ENCODE data around the gene NOM1. TPM values are rescaled to one million over a fixed set of nuclear protein-coding genes. Genes with fewer than 3 reads are reported as not detected.

NOM1 gene
- total and polyA plus RNA-seq, 2 experiments from 2014 or later: 17.7 to 36.5 TPM

GRCh38 chr7:156941393-156942182, 7.9 kb upstream of the NOM1 start (continued):
- no peak for TF ChIP-seq CTCF (conservative IDR thresholded peaks at IDR 0.05; ENCODE audit: low read depth in 2 of 2)
- no peak for TF ChIP-seq ZNF331 (CRISPR knock-in tag; IDR thresholded peaks at IDR 0.05; ENCODE audit: low read depth)
- no peak for TF ChIP-seq EZH2phosphoT487 (IDR thresholded peaks at IDR 0.05; ENCODE audit: unreplicated experiment)
- TF ChIP-seq CREB1 (CRISPR knock-in tag; IDR thresholded peaks at IDR 0.05; ENCODE audit: low read depth): no peak
- no peak for TF ChIP-seq REST (IDR thresholded peaks at IDR 0.05; ENCODE audit: unreplicated experiment)
- no peak for TF ChIP-seq EZH2 (IDR thresholded peaks at IDR 0.05; ENCODE audit: low read depth, unreplicated experiment)
- no peak for TF ChIP-seq STAT1 (IDR thresholded peaks at IDR 0.05; ENCODE audit: unreplicated experiment)

GRCh38 chr7:156942708-156943090, 6.8 kb upstream of the NOM1 start:
- Histone ChIP-seq H3F3A (replicated peaks; ENCODE audit: low read depth) (no peaks in the 10 kb centered on the region), H3K4me2 (peak overlapping the region; percentile 43; the same call in 1 of the 2 replicates), H3K27ac (ENCODE audit: low read depth) (no peak overlapping the region), H3K9me2 (ENCODE audit: insufficient read depth) (no peaks in the 10 kb centered on the region), H3K4me1 (ENCODE audit: insufficient read depth) (peaks cover 7% of the 10 kb centered on the region), H2AFZ (peak overlapping the region; percentile 97), H4K20me1 (replicated peaks; ENCODE audit: insufficient read depth) (no peaks in the 10 kb centered on the region), H3K36me3 (ENCODE audit: insufficient read depth) (no peaks in the 10 kb centered on the region), H3K79me2 (replicated peaks; ENCODE audit: insufficient read depth) (no peaks in the 10 kb centered on the region), H3K4me3 (peak overlapping the region; percentile 23; the same call in 1 of the 2 replicates), H3K27me3 (ENCODE audit: insufficient read depth) (no peaks in the 10 kb centered on the region)
- Mint-ChIP-seq H3K27me3 (ENCODE audit: insufficient read depth, low read depth, poor library complexity) (peaks cover 12% of the 10 kb centered on the region), H3K36me3 (ENCODE audit: low read depth) (peaks cover 13% of the 10 kb centered on the region), H3K4me1 (peaks cover 14% of the 10 kb centered on the region), H3K9me3 (peaks cover 21% of the 10 kb centered on the region), H3K27ac (no peak overlapping the region), H3K4me3 (no peak overlapping the region)
- ATAC-seq (peak; percentile 79), DNase-seq (ENCODE audit: low spot score) (peak; percentile 72)
- no peak for TF ChIP-seq REST (IDR thresholded peaks at IDR 0.05; ENCODE audit: unreplicated experiment)
- TF ChIP-seq EZH2phosphoT487 (IDR thresholded peaks at IDR 0.05; ENCODE audit: unreplicated experiment): no peak
- TF ChIP-seq ETS1 (IDR thresholded peaks at IDR 0.05): no peak
- no peak for TF ChIP-seq POLR2AphosphoS5 (IDR thresholded peaks at IDR 0.05; ENCODE audit: low read depth)
- TF ChIP-seq EZH2 (IDR thresholded peaks at IDR 0.05; ENCODE audit: low read depth, unreplicated experiment): no peak
- TF ChIP-seq ZNF331 (CRISPR knock-in tag; IDR thresholded peaks at IDR 0.05; ENCODE audit: low read depth): no peak
- TF ChIP-seq NANOG (IDR thresholded peaks at IDR 0.05; ENCODE audit: borderline replicate concordance): no peak

Data from GM23338 (cell line).